Right atrium auricular region (tissue), 2 donors: ENCODE results near the gene NDEL1. TPM values are rescaled to one million over a fixed set of nuclear protein-coding genes. Genes with fewer than 3 reads are reported as not detected.
A peak's percentile ranks its signal among the peaks of the same experiment; 100 is the strongest.

ENCODE experiments used
- DNase-seq: peaks from one replicate; pipeline ENCODE4 v3.0.0-alpha.2; 2019; ENCODE audit warnings: low spot score
- H3K27ac ChIP-seq, 2 donors: fragments of 200-600 bp; sonication (generic); 1 replicate in 1 of 2; 2 replicates in 1 of 2; pipeline ENCODE4 v1.5.1; 2016 to 2019
- H3K27me3 ChIP-seq, 2 donors: fragments of 200-600 bp; sonication (generic); one replicate each; pipeline versions ENCODE4 v1.5.1 to v1.6.0; 2017 to 2019
- H3K36me3 ChIP-seq: fragments of 200-600 bp; sonication (generic); one replicate; pipeline ENCODE4 v1.5.1; 2016
- H3K4me1 ChIP-seq, 2 donors: fragments of 200-600 bp; sonication (generic); one replicate each; pipeline versions ENCODE4 v1.5.1 to v1.6.0; 2017 to 2019
- H3K4me3 ChIP-seq, 2 donors: fragments of 200-600 bp; sonication (generic); 1 replicate in 1 of 2; 2 replicates in 1 of 2; pipeline ENCODE4 v1.5.1; 2017 to 2019; ENCODE audit warnings: mild to moderate bottlenecking in 1 of 2, moderate library complexity in 1 of 2
- H3K9me3 ChIP-seq, 2 donors: fragments of 200-600 bp; sonication (generic); one replicate each; pipeline ENCODE4 v1.5.1; 2019
- total RNA-seq, 2 donors: library from RNA; depleted of rRNA; stranded (reverse); fragments of >200 nt; gene quantifications; one replicate each; pipeline ENCODE4 v1.1.0, GENCODE V29; 2016
- TF ChIP-seq, protein P1 (sequence below), 2 donors: fragments of 200-600 bp; sonication (generic); IDR thresholded peaks; one replicate each; pipeline ENCODE4 v1.5.1; 2019; ENCODE audit warnings: antibody characterized with exemption in 2 of 2

The NDEL1 gene
- total RNA-seq = 10 to 100 TPM; 34.9 to 38.7 TPM

GRCh38 chr17:8435245-8436168 lies at the start of gene NDEL1:
Gene NDEL1, plus strand, starts transcription at chr17:8435884. Its CDS starts 8,388 bp downstream, at chr17:8444272.
- peak within 1 kb of the TSS; percentile 99 to 100 for H3K27ac ChIP-seq
- no peaks in the 10 kb centered on the region for H3K36me3 ChIP-seq
- H3K27me3 ChIP-seq = no peaks in the 10 kb centered on the region
- DNase-seq = peak; percentile 98
- TF ChIP-seq, protein P1, sequence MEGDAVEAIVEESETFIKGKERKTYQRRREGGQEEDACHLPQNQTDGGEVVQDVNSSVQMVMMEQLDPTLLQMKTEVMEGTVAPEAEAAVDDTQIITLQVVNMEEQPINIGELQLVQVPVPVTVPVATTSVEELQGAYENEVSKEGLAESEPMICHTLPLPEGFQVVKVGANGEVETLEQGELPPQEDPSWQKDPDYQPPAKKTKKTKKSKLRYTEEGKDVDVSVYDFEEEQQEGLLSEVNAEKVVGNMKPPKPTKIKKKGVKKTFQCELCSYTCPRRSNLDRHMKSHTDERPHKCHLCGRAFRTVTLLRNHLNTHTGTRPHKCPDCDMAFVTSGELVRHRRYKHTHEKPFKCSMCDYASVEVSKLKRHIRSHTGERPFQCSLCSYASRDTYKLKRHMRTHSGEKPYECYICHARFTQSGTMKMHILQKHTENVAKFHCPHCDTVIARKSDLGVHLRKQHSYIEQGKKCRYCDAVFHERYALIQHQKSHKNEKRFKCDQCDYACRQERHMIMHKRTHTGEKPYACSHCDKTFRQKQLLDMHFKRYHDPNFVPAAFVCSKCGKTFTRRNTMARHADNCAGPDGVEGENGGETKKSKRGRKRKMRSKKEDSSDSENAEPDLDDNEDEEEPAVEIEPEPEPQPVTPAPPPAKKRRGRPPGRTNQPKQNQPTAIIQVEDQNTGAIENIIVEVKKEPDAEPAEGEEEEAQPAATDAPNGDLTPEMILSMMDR (IDR thresholded peaks at IDR 0.05) = no peak
- H3K4me1 ChIP-seq = peaks cover 0 to 47% of the 10 kb centered on the region in 2 donors
- H3K4me3 ChIP-seq = peak within 1 kb of the TSS; percentile 95
- no peaks in the 10 kb centered on the region for H3K9me3 ChIP-seq

GRCh38 chr17:8386841-8387240 lies 48.8 kb upstream of the NDEL1 start:
- TF ChIP-seq, protein P1 (IDR thresholded peaks at IDR 0.05) = no peak
- no peak for DNase-seq
- Histone ChIP-seq H3K27ac (no peak overlapping the region), H3K4me3 (no peak overlapping the region), H3K9me3 (no peaks in the 10 kb centered on the region), H3K27me3 (no peaks in the 10 kb centered on the region), H3K36me3 (peaks cover 2% of the 10 kb centered on the region), H3K4me1 (peaks cover under 1 to 10% of the 10 kb centered on the region in 2 donors)

GRCh38 chr17:8387914-8388651 lies 47.6 kb upstream of the NDEL1 start:
- DNase-seq = no peak
- TF ChIP-seq, protein P1 (IDR thresholded peaks at IDR 0.05) = no peak
- Histone ChIP-seq H3K27ac (no peak overlapping the region), H3K4me1 (peaks cover 0 to 4% of the 10 kb centered on the region in 2 donors), H3K9me3 (no peaks in the 10 kb centered on the region), H3K4me3 (no peak overlapping the region), H3K27me3 (no peaks in the 10 kb centered on the region), H3K36me3 (no peaks in the 10 kb centered on the region)

GRCh38 chr17:8391711-8392110 lies 44.0 kb upstream of the NDEL1 start:
- Histone ChIP-seq H3K36me3 (no peaks in the 10 kb centered on the region), H3K4me1 (no peaks in the 10 kb centered on the region), H3K27ac (no peak overlapping the region), H3K27me3 (no peaks in the 10 kb centered on the region), H3K4me3 (no peak overlapping the region), H3K9me3 (no peaks in the 10 kb centered on the region)
- TF ChIP-seq, protein P1 (IDR thresholded peaks at IDR 0.05) = no peak
- no peak for DNase-seq

- Histone ChIP-seq H3K4me3 (no peak overlapping the region), H3K36me3 (no peaks in the 10 kb centered on the region)
- TF ChIP-seq, protein P1 (IDR thresholded peaks at IDR 0.05) = no peak
Measured at GRCh38 chr17:8392274-8392673, 43.4 kb upstream of the NDEL1 start.

More at GRCh38 chr17:8392274-8392673, 43.4 kb upstream of the NDEL1 start:
- Histone ChIP-seq H3K27ac (no peak overlapping the region), H3K9me3 (no peaks in the 10 kb centered on the region), H3K4me1 (no peaks in the 10 kb centered on the region), H3K27me3 (no peaks in the 10 kb centered on the region)
- DNase-seq = no peak
